DOHH2 (cell line): ENCODE data around the gene NEMP1.

Experiments used
- CTCF ChIP-seq: fragments of 200-600 bp; sonication (generic); IDR thresholded peaks from one replicate; pipeline ENCODE4 v1.5.1; 2014; ENCODE audit warnings: antibody characterized with exemption, mild to moderate bottlenecking, low read depth, low read length; ENCODE audit not compliant: poor library complexity, severe bottlenecking
- EZH2phosphoT487 ChIP-seq: fragments of 200-600 bp; sonication (generic); IDR thresholded peaks from 2 replicates; pipeline ENCODE4 v1.6.1; 2017; ENCODE audit warnings: borderline replicate concordance, mild to moderate bottlenecking, antibody characterized with exemption, low read length, moderate library complexity, mixed read lengths

GRCh38 chr12:57008178-57008577 lies 70.4 kb downstream of the NEMP1 start:
- peak; percentile 76 for TF ChIP-seq CTCF
- TF ChIP-seq EZH2phosphoT487 = no peak
